Hindlimb muscle (tissue), 1 donor: Measurements from ENCODE around the gene PPCS. TPM values are rescaled to one million over a fixed set of nuclear protein-coding genes. Genes with fewer than 3 reads are reported as not detected.
"Not testable (repeated sequence)": the region's sequence is repeated elsewhere in the genome, so short reads cannot be mapped to it uniquely, and the experiment has no call there.

Source experiments
- DNase-seq: peaks from one replicate; pipeline ENCODE4 v3.0.0-alpha.2; 2013
- polyA plus RNA-seq: library from polyadenylated mRNA; unstranded; fragments of 120-200 nt; gene quantifications from one replicate; pipeline ENCODE4 v1.2.1, GENCODE V29; 2013; ENCODE audit not compliant: insufficient read length

PPCS gene
- polyA plus RNA-seq, 1 donor: 32.8 TPM

DNA sequence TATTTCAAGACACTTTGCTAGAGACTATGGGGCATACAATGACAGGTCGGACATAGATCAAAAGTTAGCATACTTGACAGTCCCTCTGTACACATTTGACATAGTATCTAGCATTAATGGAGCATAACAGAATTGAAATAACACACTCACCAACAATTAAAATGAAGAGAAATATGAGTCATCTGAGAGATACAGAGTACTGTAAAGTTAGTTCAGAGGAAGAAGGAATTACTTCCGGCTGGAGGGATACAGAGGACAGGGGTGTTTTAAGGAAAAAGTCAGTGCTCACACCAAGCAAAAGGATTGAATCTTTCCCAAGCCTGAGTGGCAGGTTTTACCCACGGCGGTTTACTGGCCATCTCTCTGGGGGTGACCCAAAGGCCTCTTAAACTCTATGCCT, 3.0 kb upstream of the PPCS start:
- no peak for DNase-seq

GRCh38 chr1:42454403-42454802, 1.9 kb upstream of the PPCS start:
- no peak for DNase-seq

GRCh38 chr1:42456754-42457089, 379 bp downstream of the PPCS start:
- DNase-seq: no peak

- no peak for DNase-seq
Observed at GRCh38 chr1:42461196-42461595, 4.9 kb downstream of the PPCS start.

DNA sequence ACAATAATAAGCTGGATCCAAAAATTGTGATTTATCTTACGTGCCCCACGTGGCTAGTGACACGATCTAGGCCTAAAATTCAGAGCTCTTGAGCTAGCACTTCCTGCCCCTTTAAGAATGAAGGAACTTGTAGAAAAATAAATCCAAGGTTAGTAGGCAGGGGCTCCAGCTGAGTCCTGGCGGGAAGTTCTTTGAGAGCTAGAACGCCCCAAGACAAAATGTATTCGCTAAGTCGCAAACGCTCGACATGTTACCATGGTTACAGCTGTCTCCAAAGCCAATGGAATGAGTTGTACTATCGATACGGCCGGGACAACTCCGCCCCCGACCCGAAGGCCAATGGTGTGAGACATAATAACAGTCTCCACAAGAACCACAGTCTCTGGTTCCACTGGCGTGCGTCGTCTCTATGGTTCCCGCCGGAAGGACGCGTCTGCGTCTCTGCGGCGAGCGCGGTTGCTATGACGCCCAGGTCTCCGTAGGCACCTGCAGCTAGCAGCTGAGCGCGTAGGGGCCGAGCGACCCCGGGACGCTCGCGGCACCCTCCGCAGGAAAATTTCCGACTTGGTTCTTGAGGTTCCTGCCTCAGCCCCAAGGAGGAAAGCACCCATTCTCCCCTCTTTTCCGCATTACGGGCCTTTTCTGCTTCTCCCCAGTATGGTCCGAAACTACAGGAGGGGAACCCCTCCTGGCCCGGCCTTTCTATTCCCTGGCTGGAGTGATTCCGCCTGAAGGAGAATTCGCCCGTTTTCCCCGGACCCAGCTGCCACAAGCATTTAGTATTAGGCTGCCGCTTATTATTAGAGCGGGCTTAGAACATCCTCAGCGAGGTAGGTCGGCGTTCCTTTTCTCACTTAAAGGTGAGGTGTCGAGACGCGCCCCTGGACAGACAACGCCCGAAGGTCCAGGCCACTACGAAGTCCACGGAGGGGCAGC, 6.8 kb downstream of the PPCS start, which contains the start of gene CCDC30:
TSS of gene CCDC30 (plus strand) at position 459 of the 936 bp plus-strand sequence. CDS start 17,266 bp downstream, outside the sequence.
- peak; percentile 94 for DNase-seq

DNA sequence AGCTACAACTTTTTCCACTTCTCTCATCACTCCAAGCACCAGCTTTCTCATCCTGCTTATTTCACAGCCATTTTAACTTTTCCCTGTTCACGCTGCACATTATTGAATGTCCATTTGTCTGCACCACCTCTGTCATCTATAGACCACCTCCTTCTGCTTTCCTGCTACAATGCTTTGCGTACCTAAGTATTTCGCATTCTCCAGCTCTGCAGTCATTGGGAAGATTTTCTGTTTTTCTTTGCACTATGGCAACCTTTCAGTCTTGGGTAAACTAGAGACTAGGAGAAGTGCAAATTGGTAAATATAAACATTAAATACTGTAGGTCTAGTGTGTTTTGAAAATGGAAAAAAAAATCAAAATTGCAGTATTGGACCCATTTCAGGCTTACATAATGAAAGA, 7.6 kb downstream of the PPCS start:
- no peak for DNase-seq

GRCh38 chr1:42466030-42466429, 9.7 kb downstream of the PPCS start:
- no peak for DNase-seq

- DNase-seq: no peak
Observed at GRCh38 chr1:42469727-42470126, 13.4 kb downstream of the PPCS start.

DNA sequence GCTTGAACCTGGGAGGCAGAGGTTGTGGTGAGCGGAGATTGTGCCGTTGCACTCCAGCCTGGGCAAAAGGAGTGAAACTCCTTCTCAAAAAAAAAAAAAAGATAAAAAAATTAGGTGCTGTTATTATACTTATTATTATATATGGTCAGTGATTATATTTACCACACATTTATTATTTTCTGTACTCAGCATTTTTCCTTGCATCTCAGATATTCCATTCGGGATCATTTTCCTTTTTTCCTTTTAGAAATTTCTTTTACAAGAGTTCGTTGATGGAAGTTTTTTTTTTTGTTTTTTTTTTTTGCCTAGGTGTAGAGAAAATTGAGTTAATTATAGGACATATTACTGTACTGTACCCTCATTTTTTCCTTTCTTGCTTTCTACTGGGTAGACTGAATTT, 20.3 kb downstream of the PPCS start:
- no peak for DNase-seq

- not testable (repeated sequence) for DNase-seq
Observed at GRCh38 chr1:42477354-42477753, 21.0 kb downstream of the PPCS start.

DNA sequence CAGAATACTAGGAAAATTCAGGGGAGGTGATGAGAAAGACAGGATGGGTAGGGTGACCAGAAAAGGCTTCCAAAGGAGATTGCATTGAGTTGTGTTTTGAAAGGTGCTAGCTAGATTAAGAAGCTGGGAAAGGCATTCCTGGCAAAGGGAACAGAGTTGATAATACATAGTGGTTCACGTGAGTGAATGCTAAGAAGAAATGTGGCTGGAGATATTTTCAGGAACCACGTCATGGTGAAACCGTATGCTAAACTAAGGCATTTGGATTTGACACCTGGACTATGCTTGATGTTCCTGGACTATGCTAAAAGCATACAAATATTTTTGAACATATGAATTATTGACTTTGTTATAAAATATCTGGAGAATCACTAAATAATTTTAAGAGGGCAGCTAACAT, 21.4 kb downstream of the PPCS start:
- DNase-seq: no peak

DNA sequence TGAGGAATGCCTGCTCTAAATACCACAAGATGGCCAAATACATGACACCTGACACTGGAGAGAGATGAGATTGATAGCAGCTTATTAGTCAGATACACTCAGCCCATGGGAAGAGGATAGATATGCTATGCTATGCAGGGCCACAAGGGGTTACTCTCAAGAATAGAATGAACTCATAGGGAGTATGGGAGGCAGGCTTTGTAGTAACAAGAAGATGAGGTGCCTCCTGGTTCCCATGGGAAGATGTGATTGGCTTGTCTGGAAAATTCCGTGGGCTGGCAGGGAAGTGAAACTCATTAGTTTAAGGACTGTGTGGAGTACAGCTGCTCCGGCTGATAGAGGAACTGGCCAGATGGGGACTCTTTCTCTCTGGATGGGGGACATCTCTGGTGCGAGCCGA, 23.3 kb downstream of the PPCS start:
- DNase-seq: no peak

DNA sequence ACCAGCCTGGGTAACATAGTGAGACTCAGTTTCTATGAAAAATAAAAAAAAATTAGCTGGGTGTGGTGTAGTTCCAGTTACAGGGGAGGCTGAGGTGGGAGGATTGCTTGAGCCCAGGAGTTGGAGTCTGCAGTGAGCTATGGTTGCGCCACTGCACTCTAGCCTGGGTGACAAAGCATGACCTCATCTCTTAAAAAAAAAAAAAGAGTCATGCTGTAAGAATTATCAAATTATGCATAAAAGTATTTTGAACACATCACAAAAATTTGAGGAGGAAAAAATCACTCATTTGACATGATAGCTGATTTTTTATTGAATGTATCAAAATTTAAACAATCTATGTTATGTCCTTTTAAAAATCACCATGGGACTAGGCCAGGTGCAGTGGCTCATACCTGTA, 24.6 kb downstream of the PPCS start:
- no peak for DNase-seq

- no peak for DNase-seq
Observed at GRCh38 chr1:42482635-42483153, 26.4 kb downstream of the PPCS start.

DNA sequence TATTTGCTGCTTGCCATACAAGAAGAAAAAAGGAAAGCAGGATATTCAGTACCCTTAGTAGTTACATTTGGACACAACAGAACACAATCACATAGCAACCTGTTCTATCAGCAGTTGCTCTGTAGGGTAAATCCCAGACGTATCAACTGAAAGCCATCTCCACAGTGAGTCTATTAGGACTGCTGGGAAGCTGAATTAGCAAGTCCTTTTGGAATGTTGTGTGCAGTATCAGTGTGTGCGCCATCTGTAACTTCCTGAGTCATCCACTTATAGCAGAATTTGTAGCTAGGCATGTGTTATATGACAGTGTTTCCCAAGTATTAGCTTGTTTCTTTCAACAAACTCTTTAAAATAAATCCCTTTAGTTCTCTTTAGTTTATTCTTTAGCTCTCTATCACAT, 28.0 kb downstream of the PPCS start:
- no peak for DNase-seq

DNA sequence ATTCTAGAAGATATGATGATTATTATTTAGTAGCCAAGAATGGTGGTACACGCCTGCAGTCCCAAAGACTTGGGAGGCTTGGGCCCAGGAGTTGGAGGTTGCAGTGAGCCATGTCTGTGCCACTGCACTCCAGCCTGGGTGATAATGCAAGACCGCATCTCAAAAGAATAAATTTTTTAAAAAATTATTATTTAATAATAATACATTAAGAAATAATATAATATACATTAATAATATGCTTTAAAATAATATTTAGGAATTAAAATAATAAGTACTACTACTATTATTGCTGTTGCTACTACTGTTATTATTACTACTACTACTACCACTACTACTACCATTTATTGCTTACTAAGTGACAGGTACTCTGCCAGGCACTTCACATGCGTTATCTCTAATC, 33.9 kb downstream of the PPCS start:
- DNase-seq: no peak

GRCh38 chr1:42502031-42502430, 45.7 kb downstream of the PPCS start:
- DNase-seq: not testable (repeated sequence)

DNA sequence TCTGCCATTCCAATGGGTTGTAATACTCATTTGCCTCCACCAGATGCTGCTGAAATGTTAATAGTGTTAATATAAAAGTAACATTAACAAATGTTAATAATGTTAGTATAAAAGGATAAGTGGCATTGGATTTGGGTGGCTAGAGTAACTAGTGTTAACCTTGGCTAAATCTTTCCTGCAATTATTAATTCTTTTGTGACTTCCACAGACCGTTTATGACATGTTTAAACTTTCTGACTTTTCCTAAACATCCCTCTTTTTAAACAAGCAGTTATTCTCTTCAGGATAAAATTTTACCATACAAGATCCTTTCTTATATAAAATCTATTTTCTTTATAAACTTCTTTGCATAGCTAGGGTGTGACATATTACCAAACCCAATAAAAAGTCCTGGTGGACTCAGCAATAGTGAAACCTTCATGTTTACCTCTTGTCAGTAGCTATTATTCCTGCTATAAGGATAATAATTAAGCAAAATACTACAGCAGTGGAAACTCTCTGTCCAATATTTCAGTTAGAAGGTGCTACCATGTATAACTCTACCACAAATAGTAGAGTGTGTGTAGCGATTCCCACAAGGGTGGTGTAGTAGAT, 48.3 kb downstream of the PPCS start:
- DNase-seq: no peak

DNA sequence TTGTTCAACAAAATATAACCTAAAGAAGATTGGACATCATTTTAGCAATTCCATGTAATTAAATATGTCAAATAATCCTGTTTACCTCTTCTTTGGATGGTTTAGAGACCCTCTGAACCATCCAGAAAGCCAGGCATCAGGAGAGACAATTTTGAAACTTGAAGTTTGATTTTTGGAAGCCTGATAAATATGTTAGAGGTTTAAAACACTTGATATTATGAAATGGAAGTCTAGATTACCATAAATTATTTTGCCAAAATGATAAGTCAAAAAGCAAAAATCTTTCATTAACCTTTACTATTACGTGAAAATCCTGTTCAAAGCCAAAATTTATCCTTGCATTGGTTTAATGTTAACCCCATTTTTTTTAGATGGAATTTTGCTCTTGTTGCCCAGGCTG, 50.2 kb downstream of the PPCS start:
- DNase-seq: no peak
